H1 (cell line): ENCODE results near the gene KCNJ12. TPM values are rescaled to one million over a fixed set of nuclear protein-coding genes. Genes with fewer than 3 reads are reported as not detected.

ENCODE experiments used
- CTCF ChIA-PET: fragments of 300-600 bp; sonication (Branson Sonifier 250); formaldehyde crosslinking; loops from one replicate; lab custom pipeline; 2021; ENCODE audit not compliant: partially characterized antibody; lab: Charles Lee
- POLR2A ChIA-PET: fragments of 300-600 bp; sonication (Branson Sonifier 250); formaldehyde crosslinking; loops from one replicate; lab custom pipeline; 2021; ENCODE audit warnings: inconsistent platforms; ENCODE audit not compliant: partially characterized antibody; lab: Charles Lee
- DNase-seq, 2 experiments: peaks; one replicate each; pipeline versions ENCODE4 v3.0.0 to v3.0.0-alpha.2; 2010 to 2022; ENCODE audit warnings: low spot score in 2 of 2, low read depth in 1 of 2, mixed read lengths in 1 of 2
- FAIRE-seq: peaks from 2 replicates; lab custom pipeline; 2011; peaks lifted over from hg19 to GRCh38; lab: Jason Lieb, UNC
- H2AFZ ChIP-seq: 2 replicates; pipeline ENCODE4 v1.8.1; 2012; ENCODE audit warnings: low read length, inconsistent platforms
- H2AK5ac ChIP-seq: 2 replicates; pipeline ENCODE4 v1.6.1; 2013; ENCODE audit warnings: low read depth, low read length
- H2BK120ac ChIP-seq: replicated peaks from 2 replicates; pipeline ENCODE3; 2013; ENCODE audit warnings: low read depth, low read length, inconsistent platforms
- H2BK12ac ChIP-seq: 2 replicates; pipeline ENCODE4 v1.6.1; 2013; ENCODE audit warnings: low read depth, low read length
- H2BK15ac ChIP-seq: 2 replicates; pipeline ENCODE4 v1.6.1; 2013; ENCODE audit warnings: low read length
- H2BK20ac ChIP-seq: 2 replicates; pipeline ENCODE4 v1.6.1; 2013; ENCODE audit warnings: low read length
- H2BK5ac ChIP-seq: 2 replicates; pipeline ENCODE4 v1.6.1; 2013; ENCODE audit warnings: low read depth, low read length
- H3K14ac ChIP-seq: 2 replicates; pipeline ENCODE4 v1.6.1; 2013; ENCODE audit warnings: inconsistent platforms; ENCODE audit not compliant: insufficient read length
- H3K18ac ChIP-seq: 2 replicates; pipeline ENCODE4 v1.6.1; 2013; ENCODE audit warnings: low read length; ENCODE audit errors: extremely low read depth
- H3K23ac ChIP-seq: 2 replicates; pipeline ENCODE4 v1.6.1; 2013; ENCODE audit warnings: inconsistent platforms; ENCODE audit not compliant: insufficient read length
- H3K23me2 ChIP-seq: 2 replicates; pipeline ENCODE4 v1.6.1; 2013; ENCODE audit warnings: low read depth, low read length
- H3K27ac ChIP-seq: 2 replicates; pipeline ENCODE4 v1.6.1; 2011; ENCODE audit warnings: low read depth, low read length, inconsistent platforms
- H3K27me3 ChIP-seq, 4 experiments: replicated peaks in 1 of 4; 1 replicate in 1 of 4; 2 replicates in 3 of 4; pipeline versions ENCODE4 v1.6.1 to v1.8.1; 2011 to 2013; ENCODE audit warnings: low read length in 3 of 4, mild to moderate bottlenecking in 3 of 4, inconsistent platforms in 2 of 4, mixed read lengths in 2 of 4, moderate library complexity in 1 of 4; ENCODE audit not compliant: control insufficient read depth in 3 of 4, insufficient read depth in 3 of 4; ENCODE audit errors: extremely low read depth in 1 of 4
- H3K36me3 ChIP-seq, 4 experiments: 2 replicates each; pipeline versions ENCODE4 v1.6.1 to v1.8.1; 2011 to 2013; ENCODE audit warnings: mild to moderate bottlenecking in 4 of 4, low read length in 3 of 4, moderate library complexity in 2 of 4, control low read depth in 1 of 4, inconsistent platforms in 1 of 4; ENCODE audit not compliant: insufficient read depth in 4 of 4, control insufficient read depth in 2 of 4
- H3K4ac ChIP-seq: replicated peaks from 2 replicates; pipeline ENCODE3; 2013; ENCODE audit warnings: low read length, low read depth, mixed read lengths, inconsistent platforms; ENCODE audit not compliant: insufficient read length
- H3K4me1 ChIP-seq, 4 experiments: replicated peaks in 1 of 4; 1 replicate in 1 of 4; 2 replicates in 3 of 4; pipeline versions ENCODE4 v1.6.1 to v1.8.1; 2011 to 2013; ENCODE audit warnings: low read length in 3 of 4, inconsistent platforms in 2 of 4, mixed read lengths in 1 of 4; ENCODE audit not compliant: insufficient read depth in 4 of 4, control insufficient read depth in 3 of 4
- H3K4me2 ChIP-seq, 2 experiments: 2 replicates each; pipeline versions ENCODE4 v1.6.1 to v1.8.1; 2011 to 2013; ENCODE audit warnings: low read depth in 2 of 2, low read length in 2 of 2, control low read depth in 1 of 2, inconsistent platforms in 1 of 2, mild to moderate bottlenecking in 1 of 2; ENCODE audit not compliant: insufficient read depth in 1 of 2
- H3K4me3 ChIP-seq, 4 experiments: fragments of 200-600, 300-600 bp in 1 of 4; sonication (generic), shearing (Covaris generic), sonication (Bioruptor Twin) in 1 of 4; 2 replicates each; pipeline versions ENCODE4 v1.5.1 to v1.8.1; 2011 to 2016; ENCODE audit warnings: low read length in 4 of 4, low read depth in 3 of 4, control low read depth in 2 of 4, inconsistent platforms in 2 of 4, mild to moderate bottlenecking in 2 of 4, mixed read lengths in 1 of 4, moderate library complexity in 1 of 4; ENCODE audit not compliant: insufficient read depth in 2 of 4; ENCODE audit errors: extremely low read depth in 1 of 4
- H3K56ac ChIP-seq: replicated peaks from 2 replicates; pipeline ENCODE3; 2013; ENCODE audit warnings: low read depth, mild to moderate bottlenecking, mixed read lengths, low read length, inconsistent platforms; ENCODE audit not compliant: insufficient read length
- H3K79me1 ChIP-seq: 2 replicates; pipeline ENCODE4 v1.6.1; 2013; ENCODE audit warnings: low read depth, low read length, control low read depth
- H3K79me2 ChIP-seq, 2 experiments: 2 replicates each; pipeline versions ENCODE4 v1.6.1 to v1.8.1; 2012 to 2013; ENCODE audit warnings: low read length in 2 of 2, mild to moderate bottlenecking in 2 of 2, inconsistent platforms in 1 of 2; ENCODE audit not compliant: insufficient read depth in 2 of 2, control insufficient read depth in 1 of 2
- H3K9ac ChIP-seq, 4 experiments: replicated peaks in 1 of 4; 1 replicate in 1 of 4; 2 replicates in 3 of 4; pipeline versions ENCODE4 v1.6.1 to v1.8.1; 2011 to 2013; ENCODE audit warnings: low read depth in 3 of 4, low read length in 3 of 4, control low read depth in 2 of 4, mild to moderate bottlenecking in 2 of 4, moderate library complexity in 2 of 4, inconsistent platforms in 1 of 4; ENCODE audit errors: extremely low read depth in 1 of 4
- H3K9me3 ChIP-seq, 2 experiments: 2 replicates each; pipeline versions ENCODE4 v1.6.1 to v1.8.1; 2012 to 2013; ENCODE audit warnings: mild to moderate bottlenecking in 2 of 2, moderate library complexity in 2 of 2, control low read depth in 1 of 2, inconsistent platforms in 1 of 2, low read depth in 1 of 2, low read length in 1 of 2, mixed read lengths in 1 of 2; ENCODE audit not compliant: insufficient read depth in 2 of 2
- H4K20me1 ChIP-seq, 2 experiments: replicated peaks in 1 of 2; 2 replicates each; pipeline versions ENCODE3 to v1.8.1; 2011 to 2013; ENCODE audit warnings: inconsistent platforms in 2 of 2, low read length in 2 of 2, mild to moderate bottlenecking in 1 of 2; ENCODE audit not compliant: insufficient read depth in 2 of 2, control insufficient read depth in 1 of 2
- H4K5ac ChIP-seq: 2 replicates; pipeline ENCODE4 v1.6.1; 2013; ENCODE audit warnings: low read length, low read depth, mixed read lengths, inconsistent platforms; ENCODE audit not compliant: insufficient read length
- H4K8ac ChIP-seq: 2 replicates; pipeline ENCODE4 v1.8.0; 2013; ENCODE audit warnings: mild to moderate bottlenecking, moderate library complexity, low read length, inconsistent platforms; ENCODE audit not compliant: insufficient read depth; ENCODE audit errors: extremely low read depth
- H4K91ac ChIP-seq: replicated peaks from 2 replicates; pipeline ENCODE3; 2013; ENCODE audit warnings: low read length, mixed read lengths, inconsistent platforms; ENCODE audit not compliant: insufficient read length
- BRCA1 ChIP-seq: IDR thresholded peaks from 2 replicates; pipeline ENCODE4 v1.6.1; 2012; ENCODE audit warnings: low read depth, low read length, improper control_type of control experiment
- CBX8 ChIP-seq: fragments of 300-800, 300-1000 bp; sonication (generic); IDR thresholded peaks from 2 replicates; pipeline ENCODE4 v1.7.1; 2016; ENCODE audit warnings: low read depth, low read length, borderline replicate concordance
- HDAC2 ChIP-seq, 2 experiments: fragments of 300-600 bp in 1 of 2; sonication (generic) in 1 of 2; IDR thresholded peaks; 2 replicates each; pipeline ENCODE4 v1.6.1; 2011 to 2012; ENCODE audit warnings: low read depth in 2 of 2, low read length in 2 of 2, mild to moderate bottlenecking in 2 of 2, moderate library complexity in 2 of 2, borderline replicate concordance in 1 of 2, inconsistent platforms in 1 of 2
- JUND ChIP-seq: IDR thresholded peaks from 2 replicates; pipeline ENCODE4 v1.6.1; 2011; ENCODE audit warnings: mild to moderate bottlenecking, improper control_type of control experiment, low read length
- KDM5A ChIP-seq: fragments of 200-600 bp; IDR thresholded peaks from 2 replicates; pipeline ENCODE4 v1.7.1; 2012; ENCODE audit warnings: mild to moderate bottlenecking, low read length, inconsistent platforms, mixed read lengths
- RFX5 ChIP-seq: IDR thresholded peaks from 2 replicates; pipeline ENCODE4 v1.6.1; 2011; ENCODE audit warnings: low read depth, low read length, improper control_type of control experiment, borderline replicate concordance
- SAP30 ChIP-seq: fragments of 300-600 bp; sonication (generic); IDR thresholded peaks from 2 replicates; pipeline ENCODE4 v1.7.1; 2012; ENCODE audit warnings: low read length, moderate library complexity, mild to moderate bottlenecking, inconsistent platforms; ENCODE audit not compliant: insufficient read depth, insufficient replicate concordance
- SP1 ChIP-seq: IDR thresholded peaks from 2 replicates; pipeline ENCODE4 v1.6.1; 2011; ENCODE audit warnings: low read depth, low read length
- SRF ChIP-seq: IDR thresholded peaks from 2 replicates; pipeline ENCODE4 v1.6.1; 2011; ENCODE audit warnings: mild to moderate bottlenecking, low read depth, low read length, moderate library complexity
- TCF12 ChIP-seq: IDR thresholded peaks from 2 replicates; pipeline ENCODE4 v1.6.1; 2011; ENCODE audit warnings: low read depth, mild to moderate bottlenecking, low read length
- ZNF274 ChIP-seq: IDR thresholded peaks from 2 replicates; pipeline ENCODE4 v1.7.0; 2012; ENCODE audit warnings: low read length, borderline replicate concordance; ENCODE audit errors: extremely low read depth
- WGBS, 2 experiments: shearing (Covaris generic) in 1 of 2; methylation state at CpG; one replicate each; pipeline versions ENCODE4 v1.1.6 to v1.1.7; 2013 to 2015; ENCODE audit warnings: low lambda C conversion rate in 2 of 2, mixed read lengths in 2 of 2, inconsistent platforms in 1 of 2, low coverage in 1 of 2, missing lambda C conversion rate in 1 of 2; ENCODE audit not compliant: insufficient replicate concordance in 2 of 2, insufficient coverage in 1 of 2, insufficient read length in 1 of 2; ENCODE audit errors: extremely low coverage in 1 of 2, missing lambda C conversion rate in 1 of 2; 5-methylcytosine and 5-hydroxymethylcytosine counted together
- polyA plus RNA-seq, 7 experiments: library from polyadenylated mRNA; depleted of rRNA in 3 of 7; stranded (reverse) in 5 of 7; unstranded in 2 of 7; fragments of >200 nt in 5 of 7; fragments of 200-250 nt in 2 of 7; gene quantifications; 1 replicate in 5 of 7; 2 replicates in 1 of 7; 4 replicates in 1 of 7; pipeline versions ENCODE4 v1.2.1 to v1.2.3, GENCODE V29; 2011 to 2013; ENCODE audit warnings: missing spikeins in 2 of 7, mixed read lengths in 2 of 7
- total RNA-seq: library from RNA; stranded (reverse); fragmentation: NEBNext Ultra II Directional; extraction: Animal tissue kit (Norgen Biotek cat#: 25700); gene quantifications from 2 replicates; pipeline ENCODE4 v1.2.1, GENCODE V29; 2021

Gene KCNJ12
- total and polyA plus RNA-seq, 2 of the 8 experiments (the other 6 are each of a cell fraction or from before 2014, with no cell fraction given) = 1.2 to 1.5 TPM

DNA sequence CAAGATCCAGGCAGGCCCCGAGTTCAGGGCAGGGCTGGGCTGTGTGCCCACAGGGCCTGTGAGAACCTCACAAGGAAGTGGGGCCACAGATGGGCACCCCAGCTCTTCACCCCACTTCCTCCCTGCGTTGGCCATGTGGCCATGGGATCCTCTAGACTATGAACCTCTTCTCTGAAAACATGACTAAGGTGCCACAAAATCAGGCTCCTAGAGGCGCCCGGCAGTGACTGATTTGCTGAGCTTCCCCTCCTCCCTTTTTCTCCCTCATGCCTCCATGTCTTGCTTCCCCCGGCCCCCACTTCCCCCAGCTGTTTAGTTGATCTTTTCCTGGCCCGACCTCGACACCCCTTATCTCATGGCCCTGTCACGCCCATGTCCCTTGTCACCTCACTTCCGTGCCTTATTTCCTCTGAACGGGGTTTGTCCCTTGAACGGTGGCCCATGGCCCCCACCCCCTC is 87.1 kb downstream of the KCNJ12 start:
- H3K9ac ChIP-seq = no peak overlapping the region
- H2BK20ac ChIP-seq = 0 out of 2 replicates have a peak overlapping the region, but pooled peaks have one; percentile 72
- no peaks in the 10 kb centered on the region for H4K20me1 ChIP-seq
- no peak overlapping the region for H2AK5ac ChIP-seq
- no peak overlapping the region for H3K56ac ChIP-seq
- H3K9me3 ChIP-seq = no peaks in the 10 kb centered on the region
- peak overlapping the region in 3 of 4 experiments; percentile 35 to 59 (median 37); a peak in 4 of 8 replicates for H3K4me3 ChIP-seq
- no peak for TF ChIP-seq CBX8
- no peak for TF ChIP-seq SP1
- no peak for TF ChIP-seq RFX5
- no peak for TF ChIP-seq JUND
- TF ChIP-seq KDM5A = no peak
- TF ChIP-seq BRCA1 = no peak
- no peak for TF ChIP-seq SRF
- TF ChIP-seq SAP30 = no peak
- TF ChIP-seq ZNF274 = no peak
- TF ChIP-seq TCF12 = no peak
- no peak for TF ChIP-seq HDAC2 (IDR thresholded peaks at IDR 0.05; ENCODE audit: borderline replicate concordance in 1 of 2, low read depth in 2 of 2, low read length in 2 of 2)
- H3K14ac ChIP-seq = no peak overlapping the region
- H3K23ac ChIP-seq = no peak overlapping the region
- H2AFZ ChIP-seq = no peak overlapping the region
- H3K23me2 ChIP-seq = peaks cover 5% of the 10 kb centered on the region; the same call in 1 of the 2 replicates
- CTCF ChIA-PET = interaction anchor here (0.8 kb wide), 1 partner anchor 85 kb away, joined by 3 read pairs; no protein-coding TSS in a partner anchor
- WGBS, 2 experiments = 71% methylated on average over 9 of the region's 11 CpGs; no CpG with 5 or more reads in 1 of the 2 experiments
- H2BK5ac ChIP-seq = 0 out of 2 replicates have a peak overlapping the region, but pooled peaks have one; percentile 44
- H3K36me3 ChIP-seq = no peaks in the 10 kb centered on the region
- H3K4me2 ChIP-seq = peak overlapping the region; percentile 72 to 96; a peak in 3 of 4 replicates
- H3K4ac ChIP-seq = no peak overlapping the region
- H3K18ac ChIP-seq = peak overlapping the region; percentile 60; the same call in 1 of the 2 replicates
- FAIRE-seq (no peak), DNase-seq (no peak)
- no peak overlapping the region for H3K27ac ChIP-seq
- peak overlapping the region; percentile 44; the same call in 1 of the 2 replicates for H2BK12ac ChIP-seq
- no peaks in the 10 kb centered on the region for H3K79me1 ChIP-seq
- no peak overlapping the region for H4K5ac ChIP-seq
- no peak overlapping the region for H2BK120ac ChIP-seq
- 0 out of 2 replicates have a peak overlapping the region, but pooled peaks have one; percentile 72 for H2BK15ac ChIP-seq
- peaks cover 0 to 17% (median 2%) of the 10 kb centered on the region in 4 experiments; a peak in 4 of 7 replicates for H3K4me1 ChIP-seq
- no peaks in the 10 kb centered on the region for H3K79me2 ChIP-seq
- H4K91ac ChIP-seq = no peak overlapping the region
- peaks cover 0 to 24% (median 14%) of the 10 kb centered on the region in 4 experiments; a peak in 6 of 7 replicates for H3K27me3 ChIP-seq
- POLR2A ChIA-PET = interaction anchor here (0.6 to 1.0 kb wide), 2 partner anchors 44 to 48 kb away, joined by 3 to 4 read pairs; no protein-coding TSS in a partner anchor
- H4K8ac ChIP-seq = no peak overlapping the region
